ENCODE results near the gene MAPK8. TPM values are rescaled to one million over a fixed set of nuclear protein-coding genes. Genes with fewer than 3 reads are reported as not detected.

MAPK8 gene
- total and polyA plus RNA-seq, 9 of the 15 experiments (the other 6 are each of a cell fraction or from before 2014, with no cell fraction given), result 6.4 to 159 (median 71.0) TPM

GRCh38 chr10:48306265-48306869 lies at the start of gene MAPK8 (continued):
- TF ChIP-seq ZNF3 (CRISPR knock-in tag; IDR thresholded peaks at IDR 0.05), result no peak
- no peak for TF ChIP-seq CHD4 (IDR thresholded peaks at IDR 0.05; ENCODE audit: insufficient read depth, insufficient replicate concordance, low read depth, low read length, poor library complexity, severe bottlenecking)
- TF ChIP-seq HEY1 (CRISPR knock-in tag; IDR thresholded peaks at IDR 0.05; ENCODE audit: borderline replicate concordance), result no peak
- TF ChIP-seq TOE1 (IDR thresholded peaks at IDR 0.05; ENCODE audit: borderline replicate concordance), result 0 out of 2 replicates have a peak, but pooled peaks have one; percentile 36
- TF ChIP-seq TOE1 (CRISPR knock-in tag; IDR thresholded peaks at IDR 0.05; ENCODE audit: borderline replicate concordance, low read depth), result peak; percentile 98
- TF ChIP-seq NONO (IDR thresholded peaks at IDR 0.05; ENCODE audit: low read depth in 2 of 2, low read length in 1 of 2), result peak; percentile 66 to 92; a peak in 3 of 4 replicates
- TF ChIP-seq POLR2H (tag; IDR thresholded peaks at IDR 0.05; ENCODE audit: low read depth), result peak; percentile 66
- TF ChIP-seq E2F1 (CRISPR knock-in tag; IDR thresholded peaks at IDR 0.05), result peak; percentile 91
- peak; percentile 86; the same call in 1 of the 2 replicates for TF ChIP-seq TFAP4 (CRISPR knock-in tag; IDR thresholded peaks at IDR 0.05; ENCODE audit: borderline replicate concordance)
- TF ChIP-seq ZNF407 (IDR thresholded peaks at IDR 0.05; ENCODE audit: low read depth), result no peak
- TF ChIP-seq ATF1 (CRISPR knock-in tag; IDR thresholded peaks at IDR 0.05), result peak; percentile 58
- peak; percentile 89 for TF ChIP-seq ATF1 (tag; IDR thresholded peaks at IDR 0.05)
- TF ChIP-seq ZNF77 (CRISPR knock-in tag; IDR thresholded peaks at IDR 0.05), result no peak
- TF ChIP-seq SIN3A (IDR thresholded peaks at IDR 0.05; ENCODE audit: borderline replicate concordance in 2 of 2, control insufficient read depth in 1 of 2, low read depth in 2 of 2, low read length in 2 of 2), result peak in 1 of 2 experiments; percentile 55; a peak in 1 of 4 replicates

Data from K562 (cell line).